NCI-H69 (cell line): ENCODE data around the gene COX8C.
"Not testable (repeated sequence)": the region's sequence is repeated elsewhere in the genome, so short reads cannot be mapped to it uniquely, and the experiment has no call there.

ENCODE experiments used
- DNase-seq: peaks from one replicate; lab custom pipeline; 2025; lab: John Stamatoyannopoulos, UW

The COX8C gene

DNA sequence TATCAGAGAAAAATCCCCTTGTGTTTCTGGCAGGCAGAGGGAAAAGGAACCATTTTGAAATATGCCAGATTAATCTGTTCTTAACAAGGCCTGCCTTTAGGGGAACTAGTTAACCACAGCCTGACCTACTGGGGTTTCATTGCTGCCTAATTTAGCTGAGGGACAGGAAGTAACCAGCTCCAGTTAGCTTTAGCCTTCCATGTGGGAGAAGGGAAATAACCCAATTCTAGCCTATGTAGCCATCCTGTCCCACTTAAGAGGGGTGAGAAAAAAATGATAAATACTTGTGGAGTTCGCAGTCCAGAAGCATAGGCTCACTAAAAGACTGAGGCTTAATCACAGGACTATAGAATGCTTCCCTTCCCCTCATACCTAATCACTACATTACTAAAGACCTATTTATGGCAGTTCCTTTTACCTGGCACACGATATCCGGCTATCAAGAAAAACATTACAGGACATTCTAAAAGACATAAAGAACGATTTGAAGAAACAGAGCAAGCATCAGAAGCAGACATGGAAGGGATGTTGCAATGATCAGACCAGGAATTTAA is 22.8 kb downstream of the COX8C start:
- no peak for DNase-seq

DNA sequence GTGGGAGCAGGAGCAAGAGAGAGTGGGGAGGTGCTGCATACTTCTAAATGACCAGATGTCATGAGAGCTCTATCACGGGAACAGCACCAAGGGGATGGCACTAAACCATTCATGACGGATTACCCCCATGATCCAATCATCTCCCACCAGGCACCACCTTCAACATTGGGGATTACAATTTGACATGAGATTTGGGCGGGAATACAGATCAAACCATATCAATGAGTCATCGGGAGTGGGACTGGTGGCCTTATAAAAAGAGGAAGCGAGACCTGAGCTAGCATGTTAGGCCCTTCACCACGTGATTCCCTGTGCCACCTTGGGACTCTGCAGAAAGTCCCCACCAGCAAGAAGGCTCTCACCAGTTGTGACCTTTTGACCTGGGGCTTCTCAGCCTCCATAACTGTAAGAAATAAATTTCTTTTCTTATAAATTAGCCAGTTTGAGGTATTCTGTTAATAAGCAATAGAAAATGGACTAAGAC is 28.7 kb downstream of the COX8C start:
- no peak for DNase-seq

DNA sequence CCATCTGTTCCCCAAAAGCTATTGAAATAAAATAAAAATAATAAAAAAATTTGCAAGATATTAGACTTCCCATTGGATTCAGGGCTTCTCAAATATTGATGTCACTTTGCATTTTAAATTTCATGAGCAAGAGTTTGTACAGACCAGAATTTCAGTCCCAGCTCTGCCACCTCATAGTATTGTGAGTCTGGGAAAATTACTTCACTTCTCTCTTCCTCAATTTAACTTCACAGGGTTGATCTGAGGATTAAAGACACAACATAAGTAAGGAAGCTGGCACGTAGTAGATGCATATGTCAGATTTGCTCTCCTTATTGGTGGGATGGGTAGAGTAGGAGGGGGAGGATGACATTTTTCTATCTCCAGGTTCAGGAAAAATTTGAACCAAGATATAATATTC is 32.8 kb downstream of the COX8C start:
- no peak for DNase-seq

DNA sequence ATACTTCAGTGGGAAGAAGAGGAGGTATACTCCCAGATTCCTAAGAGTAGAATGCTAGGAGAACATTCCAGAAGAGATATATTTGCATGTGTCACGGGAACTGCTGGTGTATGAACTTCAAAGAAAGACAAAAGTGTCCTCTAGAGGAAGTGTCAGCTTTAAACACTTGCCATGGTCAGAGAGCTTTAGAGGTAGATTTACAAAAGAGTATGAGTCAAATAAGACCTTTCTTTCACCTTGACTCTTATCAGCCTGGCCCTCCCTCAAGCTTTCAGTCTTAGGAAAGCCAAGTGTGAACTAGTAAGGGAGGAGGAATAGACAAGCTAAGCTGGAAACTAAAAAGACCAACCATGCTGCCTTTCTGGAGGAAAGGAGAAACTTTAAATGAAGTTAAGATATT is 34.7 kb downstream of the COX8C start:
- DNase-seq, result no peak

DNA sequence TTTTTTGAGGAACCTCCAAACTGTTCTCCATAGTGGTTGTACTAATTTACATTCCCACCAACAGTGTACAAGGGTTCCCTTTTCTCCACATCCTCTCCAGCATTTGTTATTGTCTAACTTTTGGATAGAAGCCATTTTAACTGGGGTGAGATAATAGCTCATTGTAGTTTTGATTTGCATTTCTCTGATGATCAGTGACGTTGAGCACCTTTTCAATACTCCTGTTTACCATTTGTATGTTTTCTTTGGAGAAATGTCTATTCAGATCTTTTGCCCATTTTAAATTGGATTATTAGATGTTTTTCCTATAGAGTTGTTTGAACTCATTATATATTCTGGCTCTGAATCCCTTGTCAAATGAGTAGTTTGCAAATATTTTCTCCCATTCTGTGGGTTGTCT is 37.3 kb downstream of the COX8C start:
- DNase-seq, result not testable (repeated sequence)

DNA sequence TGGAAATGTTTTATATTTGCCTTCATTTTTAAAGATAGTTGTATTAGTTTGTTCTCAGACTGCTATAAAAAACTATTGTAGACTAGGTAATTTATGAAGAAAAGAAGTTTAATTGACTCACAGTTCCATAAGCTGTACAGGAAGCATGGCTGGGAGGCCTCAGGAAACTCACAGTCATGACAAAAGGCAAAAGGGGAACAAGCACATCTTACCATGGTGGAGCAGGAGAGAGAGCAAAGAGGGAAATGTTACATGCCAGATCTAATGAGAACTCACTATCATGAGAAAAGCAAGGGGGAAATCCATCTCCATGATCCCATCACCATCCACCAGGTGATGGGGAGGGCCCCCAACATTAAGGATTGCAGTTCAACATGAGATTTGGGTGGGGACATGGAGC is 48.2 kb downstream of the COX8C start:
- DNase-seq, result no peak

DNA sequence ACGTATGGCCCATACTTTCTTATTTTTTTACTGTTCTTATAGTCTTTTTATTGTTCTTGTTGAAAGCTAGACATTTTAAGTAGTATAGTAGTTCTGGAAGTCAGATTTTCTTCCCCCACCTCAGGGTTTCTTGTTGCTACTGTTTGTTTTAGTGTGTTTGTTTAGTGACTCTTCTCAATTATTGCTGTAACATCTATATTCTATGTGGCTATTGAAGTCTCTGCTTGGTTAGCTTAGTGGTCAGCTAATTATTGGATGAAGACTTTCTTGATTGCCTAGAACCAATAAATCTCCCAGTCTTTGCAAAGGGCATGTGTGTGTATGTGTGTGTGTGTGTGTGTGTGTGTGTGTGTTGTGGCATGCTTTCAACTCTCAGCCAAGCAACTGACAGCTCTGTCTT is 49.5 kb downstream of the COX8C start:
- peak; percentile 46 for DNase-seq
